Body of pancreas (tissue), 4 donors: ENCODE data around the gene TRIM22.

Experiments
- POLR2A ChIP-seq, 3 donors: fragments of 450-650 bp; IDR thresholded peaks; one replicate each; pipeline ENCODE4 v1.6.1; 2016; ENCODE audit warnings: antibody characterized with exemption in 3 of 3, mild to moderate bottlenecking in 2 of 3
- TF ChIP-seq, protein P1 (sequence below), 7 experiments: fragments of 450-650 bp in 4 of 7; fragments of 200-600 bp in 3 of 7; sonication (generic) in 3 of 7; IDR thresholded peaks; one replicate each; pipeline ENCODE4 v1.5.1; 2016 to 2019; ENCODE audit warnings: antibody characterized with exemption in 7 of 7

DNA sequence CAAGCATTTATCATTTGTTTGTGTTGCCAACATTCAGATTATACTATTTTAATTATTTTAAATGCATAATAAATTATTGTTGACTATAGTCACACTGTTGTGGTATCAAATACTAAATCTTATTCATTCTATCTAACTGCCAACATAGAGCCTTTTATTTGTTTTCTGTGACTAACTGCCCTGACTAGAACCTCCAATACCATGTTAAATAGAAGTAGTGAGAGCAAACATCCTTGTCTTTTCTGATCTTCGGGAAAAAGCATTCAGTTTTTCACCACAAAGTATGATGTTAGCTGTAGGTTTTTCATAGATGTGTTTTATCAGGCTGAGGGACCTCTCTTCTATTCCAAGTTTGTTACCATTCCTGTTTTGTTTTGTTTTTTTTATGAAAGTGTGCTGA lies 49.6 kb upstream of the TRIM22 start:
- TF ChIP-seq, protein P1, sequence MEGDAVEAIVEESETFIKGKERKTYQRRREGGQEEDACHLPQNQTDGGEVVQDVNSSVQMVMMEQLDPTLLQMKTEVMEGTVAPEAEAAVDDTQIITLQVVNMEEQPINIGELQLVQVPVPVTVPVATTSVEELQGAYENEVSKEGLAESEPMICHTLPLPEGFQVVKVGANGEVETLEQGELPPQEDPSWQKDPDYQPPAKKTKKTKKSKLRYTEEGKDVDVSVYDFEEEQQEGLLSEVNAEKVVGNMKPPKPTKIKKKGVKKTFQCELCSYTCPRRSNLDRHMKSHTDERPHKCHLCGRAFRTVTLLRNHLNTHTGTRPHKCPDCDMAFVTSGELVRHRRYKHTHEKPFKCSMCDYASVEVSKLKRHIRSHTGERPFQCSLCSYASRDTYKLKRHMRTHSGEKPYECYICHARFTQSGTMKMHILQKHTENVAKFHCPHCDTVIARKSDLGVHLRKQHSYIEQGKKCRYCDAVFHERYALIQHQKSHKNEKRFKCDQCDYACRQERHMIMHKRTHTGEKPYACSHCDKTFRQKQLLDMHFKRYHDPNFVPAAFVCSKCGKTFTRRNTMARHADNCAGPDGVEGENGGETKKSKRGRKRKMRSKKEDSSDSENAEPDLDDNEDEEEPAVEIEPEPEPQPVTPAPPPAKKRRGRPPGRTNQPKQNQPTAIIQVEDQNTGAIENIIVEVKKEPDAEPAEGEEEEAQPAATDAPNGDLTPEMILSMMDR (IDR thresholded peaks at IDR 0.05) = no peak
- no peak for TF ChIP-seq POLR2A (IDR thresholded peaks at IDR 0.05)
